Activated naive CD4-positive, alpha-beta T cell (primary cell): ENCODE measurements around the gene HSPBP1.
A peak's percentile ranks its signal among the peaks of the same experiment; 100 is the strongest.

Source experiments
- DNase-seq, 4 experiments: peaks; one replicate each; lab custom pipeline; 2025; lab: John Stamatoyannopoulos, UW

Gene HSPBP1

GRCh38 chr19:55275851-55276719 lies 3.8 kb downstream of the HSPBP1 start:
- DNase-seq, result no peak

- no peak for DNase-seq
Observed at GRCh38 chr19:55273978-55274707, 5.8 kb downstream of the HSPBP1 start.

- no peak for DNase-seq
Observed at GRCh38 chr19:55272142-55272541, 7.8 kb downstream of the HSPBP1 start.

GRCh38 chr19:55270172-55270942 lies 9.6 kb downstream of the HSPBP1 start:
- no peak for DNase-seq

GRCh38 chr19:55269299-55269698 lies 10.6 kb downstream of the HSPBP1 start:
- DNase-seq, result no peak

- no peak for DNase-seq
Observed at GRCh38 chr19:55266840-55267239, 13.1 kb downstream of the HSPBP1 start.

- DNase-seq, result no peak
Observed at GRCh38 chr19:55266404-55266803, 13.5 kb downstream of the HSPBP1 start.

- DNase-seq, result no peak
Observed at GRCh38 chr19:55265723-55266386, 14.1 kb downstream of the HSPBP1 start.

- no peak for DNase-seq
Observed at GRCh38 chr19:55265173-55265572, 14.7 kb downstream of the HSPBP1 start.

- DNase-seq, result no peak
Observed at GRCh38 chr19:55264531-55264930, 15.4 kb downstream of the HSPBP1 start.

GRCh38 chr19:55262359-55262758 lies 17.6 kb downstream of the HSPBP1 start:
- no peak for DNase-seq

- no peak for DNase-seq
Observed at GRCh38 chr19:55261671-55262126, 18.2 kb downstream of the HSPBP1 start.

- DNase-seq, result peak in 1 of 4 experiments; percentile 28
Observed at GRCh38 chr19:55259540-55260210, 20.2 kb downstream of the HSPBP1 start.

- peak; percentile 88 to 96 (median 95) for DNase-seq
Observed at GRCh38 chr19:55258828-55259539, 20.9 kb downstream of the HSPBP1 start, which contains the start of gene PPP6R1. Gene PPP6R1 (minus strand): TSS chr19:55259017. CDS start chr19:55247103, 11,914 bp downstream.

- DNase-seq, result peak in 2 of 4 experiments; percentile 45
Observed at GRCh38 chr19:55258476-55258827, 21.5 kb downstream of the HSPBP1 start.

- no peak for DNase-seq
Observed at GRCh38 chr19:55257461-55258420, 22.2 kb downstream of the HSPBP1 start.

- DNase-seq, result no peak
Observed at GRCh38 chr19:55256562-55257460, 23.1 kb downstream of the HSPBP1 start.
